NCI-H2171 (cell line): ENCODE measurements around the gene PREX1.

Experiments used
- DNase-seq: peaks from one replicate; lab custom pipeline; 2025; lab: John Stamatoyannopoulos, UW

The PREX1 gene

GRCh38 chr20:48658198-48658476 is 169.7 kb downstream of the PREX1 start:
- DNase-seq: no peak

- peak; percentile 68 for DNase-seq
Measured at GRCh38 chr20:48657426-48658197, 170.2 kb downstream of the PREX1 start.

GRCh38 chr20:48656661-48657211 is 171.1 kb downstream of the PREX1 start:
- DNase-seq: no peak

- DNase-seq: no peak
Measured at GRCh38 chr20:48656137-48656536, 171.7 kb downstream of the PREX1 start.

GRCh38 chr20:48653706-48654051 is 174.1 kb downstream of the PREX1 start:
- no peak for DNase-seq

- DNase-seq: no peak
Measured at GRCh38 chr20:48652961-48653705, 174.7 kb downstream of the PREX1 start.

GRCh38 chr20:48651960-48652359 is 175.8 kb downstream of the PREX1 start:
- no peak for DNase-seq

GRCh38 chr20:48651271-48651670 is 176.5 kb downstream of the PREX1 start:
- DNase-seq: no peak

- no peak for DNase-seq
Measured at GRCh38 chr20:48649868-48650267, 177.9 kb downstream of the PREX1 start.

- no peak for DNase-seq
Measured at GRCh38 chr20:48649104-48649626, 178.6 kb downstream of the PREX1 start.

GRCh38 chr20:48648482-48649051 is 179.2 kb downstream of the PREX1 start:
- no peak for DNase-seq

GRCh38 chr20:48647858-48648257 is 179.9 kb downstream of the PREX1 start:
- no peak for DNase-seq

GRCh38 chr20:48645666-48646065 is 182.1 kb downstream of the PREX1 start:
- DNase-seq: no peak

- DNase-seq: no peak
Measured at GRCh38 chr20:48644286-48644828, 183.4 kb downstream of the PREX1 start.

- no peak for DNase-seq
Measured at GRCh38 chr20:48642105-48642880, 185.5 kb downstream of the PREX1 start.

- DNase-seq: no peak
Measured at GRCh38 chr20:48640871-48641270, 186.9 kb downstream of the PREX1 start.

GRCh38 chr20:48639899-48640298 is 187.9 kb downstream of the PREX1 start:
- no peak for DNase-seq

GRCh38 chr20:48638546-48638945 is 189.3 kb downstream of the PREX1 start:
- DNase-seq: no peak

- DNase-seq: no peak
Measured at GRCh38 chr20:48637461-48637860, 190.3 kb downstream of the PREX1 start.

GRCh38 chr20:48636301-48636700 is 191.5 kb downstream of the PREX1 start:
- DNase-seq: no peak

- peak; percentile 40 for DNase-seq
Measured at GRCh38 chr20:48635791-48636267, 192.0 kb downstream of the PREX1 start.

- no peak for DNase-seq
Measured at GRCh38 chr20:48635361-48635760, 192.4 kb downstream of the PREX1 start.
